Kidney epithelial cell (primary cell): ENCODE results near the gene CACNA1S. TPM values are rescaled to one million over a fixed set of nuclear protein-coding genes. Genes with fewer than 3 reads are reported as not detected.

Experiments
- DNase-seq: peaks from one replicate; pipeline ENCODE4 v3.0.0-alpha.2; 2010; ENCODE audit warnings: low read depth
- H3K27me3 ChIP-seq: 2 replicates; pipeline ENCODE4 v1.6.0; 2011; ENCODE audit warnings: low read length; ENCODE audit not compliant: control insufficient read depth, insufficient read depth
- H3K36me3 ChIP-seq: 2 replicates; pipeline ENCODE4 v1.5.1; 2011; ENCODE audit warnings: low read length; ENCODE audit not compliant: control insufficient read depth, insufficient read depth
- H3K4me3 ChIP-seq: 2 replicates; pipeline ENCODE4 v1.5.1; 2011; ENCODE audit warnings: low read depth, mild to moderate bottlenecking, control low read depth, low read length
- total RNA-seq: library from RNA; depleted of rRNA; stranded (reverse); fragments of >200 nt; gene quantifications from 2 replicates; pipeline ENCODE4 v1.2.3, GENCODE V29; 2015
- TF ChIP-seq, protein P1 (sequence below): IDR thresholded peaks from 2 replicates; pipeline ENCODE4 v1.5.1; 2011; ENCODE audit warnings: mild to moderate bottlenecking, moderate library complexity, low read length, control low read depth, inconsistent platforms; ENCODE audit not compliant: insufficient read depth, poor library complexity, severe bottlenecking

The CACNA1S gene
- total RNA-seq, 1 donor from 2014 or later, result not detected

DNA sequence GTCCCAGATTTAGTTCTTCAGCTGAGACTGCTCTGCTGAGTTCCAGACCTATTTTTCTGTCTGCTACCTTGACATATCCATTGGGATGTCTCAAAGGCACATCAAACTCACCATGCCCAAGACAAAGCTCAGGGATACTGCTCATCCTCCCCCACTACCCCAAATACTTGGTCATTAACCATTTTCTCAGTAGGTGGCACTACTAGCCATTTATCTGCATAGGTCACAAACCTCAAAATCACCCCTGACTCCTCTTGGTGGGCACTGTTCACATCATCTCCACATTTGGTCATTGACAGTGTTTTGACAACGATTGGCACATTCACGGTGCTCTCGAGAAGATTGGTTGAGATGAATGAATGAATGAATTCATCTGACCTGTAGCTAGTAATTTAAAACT is 32.1 kb downstream of the CACNA1S start:
- TF ChIP-seq, protein P1, sequence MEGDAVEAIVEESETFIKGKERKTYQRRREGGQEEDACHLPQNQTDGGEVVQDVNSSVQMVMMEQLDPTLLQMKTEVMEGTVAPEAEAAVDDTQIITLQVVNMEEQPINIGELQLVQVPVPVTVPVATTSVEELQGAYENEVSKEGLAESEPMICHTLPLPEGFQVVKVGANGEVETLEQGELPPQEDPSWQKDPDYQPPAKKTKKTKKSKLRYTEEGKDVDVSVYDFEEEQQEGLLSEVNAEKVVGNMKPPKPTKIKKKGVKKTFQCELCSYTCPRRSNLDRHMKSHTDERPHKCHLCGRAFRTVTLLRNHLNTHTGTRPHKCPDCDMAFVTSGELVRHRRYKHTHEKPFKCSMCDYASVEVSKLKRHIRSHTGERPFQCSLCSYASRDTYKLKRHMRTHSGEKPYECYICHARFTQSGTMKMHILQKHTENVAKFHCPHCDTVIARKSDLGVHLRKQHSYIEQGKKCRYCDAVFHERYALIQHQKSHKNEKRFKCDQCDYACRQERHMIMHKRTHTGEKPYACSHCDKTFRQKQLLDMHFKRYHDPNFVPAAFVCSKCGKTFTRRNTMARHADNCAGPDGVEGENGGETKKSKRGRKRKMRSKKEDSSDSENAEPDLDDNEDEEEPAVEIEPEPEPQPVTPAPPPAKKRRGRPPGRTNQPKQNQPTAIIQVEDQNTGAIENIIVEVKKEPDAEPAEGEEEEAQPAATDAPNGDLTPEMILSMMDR, result no peak
- Histone ChIP-seq H3K4me3 (no peak overlapping the region), H3K36me3 (no peaks in the 10 kb centered on the region), H3K27me3 (peaks cover 6% of the 10 kb centered on the region)
- DNase-seq, result no peak

DNA sequence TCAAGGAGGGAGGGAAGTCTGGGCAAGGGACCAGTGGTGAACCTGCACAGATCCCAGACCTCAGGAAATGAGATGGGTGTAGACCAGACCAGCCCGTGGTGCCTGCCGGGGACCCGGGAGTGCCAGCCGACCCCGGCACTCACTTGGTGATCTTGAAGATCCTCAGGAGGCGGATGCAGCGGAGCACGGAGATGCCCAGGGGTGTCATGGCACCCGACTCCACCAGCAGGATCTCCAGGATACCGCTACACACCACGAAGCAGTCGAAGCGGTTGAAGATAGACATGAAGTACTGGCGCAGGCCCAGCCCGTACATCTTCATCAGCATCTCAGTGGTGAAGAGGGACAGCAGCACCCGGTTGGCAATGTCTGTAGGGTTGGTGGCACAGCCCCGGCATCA is 34.5 kb downstream of the CACNA1S start:
- no peak overlapping the region for H3K4me3 ChIP-seq
- H3K36me3 ChIP-seq, result no peaks in the 10 kb centered on the region
- TF ChIP-seq, protein P1, result no peak
- peaks cover 4% of the 10 kb centered on the region for H3K27me3 ChIP-seq
- no peak for DNase-seq

DNA sequence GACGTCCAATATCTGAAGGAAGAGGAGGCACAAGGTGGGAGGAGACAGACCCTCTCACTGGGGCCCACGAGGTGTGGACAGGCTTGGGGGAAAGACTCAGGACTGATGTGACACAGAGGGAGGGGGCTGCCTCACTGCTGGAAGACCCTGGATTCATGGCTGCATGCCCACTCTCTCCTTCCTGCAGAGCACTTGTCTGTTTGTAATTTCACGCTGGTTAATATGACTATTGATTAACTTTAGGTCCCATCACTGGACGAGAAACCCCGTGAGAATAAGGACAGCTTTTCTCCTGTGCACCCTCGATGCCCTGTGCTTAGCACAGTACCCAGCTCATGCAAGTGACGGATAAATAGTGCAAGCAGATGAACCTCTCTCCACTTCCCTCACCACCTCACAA is 35.1 kb downstream of the CACNA1S start:
- Histone ChIP-seq H3K4me3 (no peak overlapping the region), H3K36me3 (no peaks in the 10 kb centered on the region), H3K27me3 (peaks cover 4% of the 10 kb centered on the region)
- no peak for DNase-seq
- TF ChIP-seq, protein P1, result no peak

DNA sequence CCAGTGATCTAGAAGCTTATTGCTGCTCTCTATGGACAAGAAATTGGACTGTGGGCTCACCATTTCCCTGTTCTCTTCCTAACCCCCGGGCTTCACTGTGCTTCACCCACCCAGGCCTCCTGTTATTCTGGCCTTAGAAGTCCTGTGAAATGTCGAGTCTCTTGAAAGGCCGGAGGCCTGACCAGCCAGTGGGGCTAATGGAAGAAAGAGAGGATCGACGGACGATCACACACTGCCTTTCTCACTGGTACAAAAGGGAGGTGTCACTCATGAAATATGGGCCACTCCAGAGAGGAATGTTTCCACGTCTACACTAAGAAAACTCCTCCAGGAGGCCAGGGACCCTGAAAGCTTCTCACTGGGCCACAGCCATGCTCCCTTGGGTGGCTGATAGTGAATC is 36.1 kb downstream of the CACNA1S start:
- H3K27me3 ChIP-seq, result peaks cover 4% of the 10 kb centered on the region
- no peak overlapping the region for H3K4me3 ChIP-seq
- TF ChIP-seq, protein P1, result no peak
- no peaks in the 10 kb centered on the region for H3K36me3 ChIP-seq
- no peak for DNase-seq

DNA sequence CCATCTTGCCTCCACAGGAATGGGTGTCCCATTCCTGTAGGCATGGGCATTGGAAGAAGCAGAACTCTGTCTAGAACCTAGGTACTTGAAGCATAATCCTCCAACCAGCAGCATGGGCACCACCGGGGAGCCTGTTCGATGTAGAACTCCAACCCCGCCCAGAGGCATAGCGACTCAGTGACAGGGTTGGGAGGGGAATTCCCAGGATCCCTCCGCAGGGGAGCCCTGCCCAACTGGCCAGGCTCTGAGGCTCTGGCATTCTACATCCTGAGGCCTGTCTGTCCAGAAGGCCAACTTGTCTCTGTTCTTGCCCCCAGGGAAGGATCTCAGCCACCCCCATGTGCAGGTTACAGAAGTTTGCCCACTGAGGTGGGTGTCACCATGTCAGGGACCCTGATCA is 38.2 kb downstream of the CACNA1S start:
- no peaks in the 10 kb centered on the region for H3K36me3 ChIP-seq
- DNase-seq, result no peak
- no peak overlapping the region for H3K4me3 ChIP-seq
- peaks cover 12% of the 10 kb centered on the region for H3K27me3 ChIP-seq
- TF ChIP-seq, protein P1, result no peak

DNA sequence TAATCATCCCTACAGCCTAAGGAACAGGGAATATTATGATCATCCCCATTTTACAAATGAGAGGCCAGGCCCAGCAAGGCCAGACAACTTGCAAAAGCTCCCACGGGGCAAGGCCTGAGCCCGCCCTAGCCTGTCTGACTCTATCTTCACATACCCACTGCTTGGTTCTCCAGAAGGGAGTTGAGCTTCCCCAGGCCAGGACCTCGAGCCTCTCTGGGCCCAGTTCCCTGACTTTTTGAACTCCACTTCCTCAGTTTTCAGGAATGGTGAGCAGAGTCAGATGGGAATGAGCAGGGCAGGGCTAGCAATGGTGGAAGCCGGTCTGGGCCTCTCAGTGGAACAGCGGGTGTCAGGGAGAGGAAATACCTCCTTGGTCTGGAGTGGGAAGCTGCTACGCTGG is 39.3 kb downstream of the CACNA1S start:
- Histone ChIP-seq H3K27me3 (peaks cover 13% of the 10 kb centered on the region), H3K4me3 (no peak overlapping the region), H3K36me3 (no peaks in the 10 kb centered on the region)
- no peak for DNase-seq
- TF ChIP-seq, protein P1, result no peak
